ENCODE data around the gene AKAIN1.

AKAIN1 gene

DNA sequence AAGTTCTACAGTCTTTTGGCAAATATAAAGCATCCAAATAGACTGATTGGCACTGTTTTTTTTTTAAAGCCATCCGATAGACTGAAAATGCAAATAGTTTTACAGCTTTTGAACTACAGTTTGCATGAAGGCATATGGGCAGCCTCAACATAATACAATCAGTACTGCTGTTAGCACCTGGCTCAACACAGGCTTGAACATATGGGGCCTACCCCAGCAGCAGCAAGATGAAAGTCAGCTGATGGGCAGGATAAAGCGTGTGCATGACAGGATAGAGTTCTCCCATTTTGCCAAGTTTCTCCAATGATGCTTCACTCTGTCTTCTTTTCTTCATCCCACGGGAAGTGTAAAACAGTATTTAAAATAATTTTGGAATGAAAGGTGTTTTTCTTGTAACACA lies 1.3 kb upstream of the AKAIN1 start:
- TF ChIP-seq, protein P1, sequence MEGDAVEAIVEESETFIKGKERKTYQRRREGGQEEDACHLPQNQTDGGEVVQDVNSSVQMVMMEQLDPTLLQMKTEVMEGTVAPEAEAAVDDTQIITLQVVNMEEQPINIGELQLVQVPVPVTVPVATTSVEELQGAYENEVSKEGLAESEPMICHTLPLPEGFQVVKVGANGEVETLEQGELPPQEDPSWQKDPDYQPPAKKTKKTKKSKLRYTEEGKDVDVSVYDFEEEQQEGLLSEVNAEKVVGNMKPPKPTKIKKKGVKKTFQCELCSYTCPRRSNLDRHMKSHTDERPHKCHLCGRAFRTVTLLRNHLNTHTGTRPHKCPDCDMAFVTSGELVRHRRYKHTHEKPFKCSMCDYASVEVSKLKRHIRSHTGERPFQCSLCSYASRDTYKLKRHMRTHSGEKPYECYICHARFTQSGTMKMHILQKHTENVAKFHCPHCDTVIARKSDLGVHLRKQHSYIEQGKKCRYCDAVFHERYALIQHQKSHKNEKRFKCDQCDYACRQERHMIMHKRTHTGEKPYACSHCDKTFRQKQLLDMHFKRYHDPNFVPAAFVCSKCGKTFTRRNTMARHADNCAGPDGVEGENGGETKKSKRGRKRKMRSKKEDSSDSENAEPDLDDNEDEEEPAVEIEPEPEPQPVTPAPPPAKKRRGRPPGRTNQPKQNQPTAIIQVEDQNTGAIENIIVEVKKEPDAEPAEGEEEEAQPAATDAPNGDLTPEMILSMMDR (IDR thresholded peaks at IDR 0.05; ENCODE audit: low read depth, low read length) = no peak
- TF ChIP-seq EZH2phosphoT487 (IDR thresholded peaks at IDR 0.05; ENCODE audit: low read depth) = no peak
- Histone ChIP-seq H3K4me2 (ENCODE audit: low read length) (no peak overlapping the region), H4K20me1 (ENCODE audit: insufficient read depth, low read length) (no peaks in the 10 kb centered on the region)

DNA sequence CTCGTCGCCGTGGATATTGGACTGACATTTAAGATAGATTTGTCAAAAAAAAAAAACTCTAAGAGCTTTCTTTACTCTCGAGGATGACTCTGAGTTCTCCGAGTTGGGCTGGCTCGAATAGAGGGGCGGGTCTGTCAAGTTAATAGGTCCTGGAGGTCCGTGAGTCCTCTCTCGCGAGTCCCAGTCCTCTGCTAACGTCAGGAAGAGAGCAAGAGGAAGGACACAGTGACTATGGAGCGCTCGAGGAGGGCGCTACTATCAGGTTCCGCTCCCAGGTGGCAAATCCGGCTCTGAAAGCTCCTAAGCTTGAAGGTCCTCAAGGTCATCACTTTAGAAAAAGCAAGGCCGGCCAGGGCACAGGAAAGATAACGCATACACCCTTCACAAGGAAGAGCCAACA lies 404 bp upstream of the AKAIN1 start:
- TF ChIP-seq, protein P1 (IDR thresholded peaks at IDR 0.05; ENCODE audit: low read depth, low read length) = no peak
- TF ChIP-seq EZH2phosphoT487 (IDR thresholded peaks at IDR 0.05; ENCODE audit: low read depth) = no peak
- no peaks in the 10 kb centered on the region for H3K27me3 ChIP-seq (ENCODE audit: low read depth, low read length)
- no peak overlapping the region for H3K4me3 ChIP-seq (ENCODE audit: low read length)
- no peak overlapping the region for H3K4me2 ChIP-seq (ENCODE audit: low read length)
- H3K79me2 ChIP-seq (ENCODE audit: low read length) = no peaks in the 10 kb centered on the region
- no peaks in the 10 kb centered on the region for H3K9me3 ChIP-seq (ENCODE audit: insufficient read depth, low read length)
- no peak overlapping the region for H2AFZ ChIP-seq (ENCODE audit: low read depth, low read length)
- H3K27ac ChIP-seq (ENCODE audit: low read length) = no peak overlapping the region
- H3K4me1 ChIP-seq (ENCODE audit: low read length) = no peaks in the 10 kb centered on the region
- no peak overlapping the region for H3K9ac ChIP-seq (ENCODE audit: low read length)
- H4K20me1 ChIP-seq (ENCODE audit: insufficient read depth, low read length) = no peaks in the 10 kb centered on the region
- H3K36me3 ChIP-seq (replicated peaks; ENCODE audit: low read depth, low read length) = no peaks in the 10 kb centered on the region

More for the DNA sequence above, 1.3 kb upstream of the AKAIN1 start:
- Histone ChIP-seq H3K27ac (ENCODE audit: low read length) (no peak overlapping the region), H3K9ac (ENCODE audit: low read length) (no peak overlapping the region), H3K4me1 (ENCODE audit: low read length) (no peaks in the 10 kb centered on the region), H3K9me3 (ENCODE audit: insufficient read depth, low read length) (no peaks in the 10 kb centered on the region), H3K79me2 (ENCODE audit: low read length) (no peaks in the 10 kb centered on the region), H3K4me3 (ENCODE audit: low read length) (no peak overlapping the region), H3K36me3 (replicated peaks; ENCODE audit: low read depth, low read length) (no peaks in the 10 kb centered on the region), H3K27me3 (ENCODE audit: low read depth, low read length) (no peaks in the 10 kb centered on the region), H2AFZ (ENCODE audit: low read depth, low read length) (no peak overlapping the region)

DNA sequence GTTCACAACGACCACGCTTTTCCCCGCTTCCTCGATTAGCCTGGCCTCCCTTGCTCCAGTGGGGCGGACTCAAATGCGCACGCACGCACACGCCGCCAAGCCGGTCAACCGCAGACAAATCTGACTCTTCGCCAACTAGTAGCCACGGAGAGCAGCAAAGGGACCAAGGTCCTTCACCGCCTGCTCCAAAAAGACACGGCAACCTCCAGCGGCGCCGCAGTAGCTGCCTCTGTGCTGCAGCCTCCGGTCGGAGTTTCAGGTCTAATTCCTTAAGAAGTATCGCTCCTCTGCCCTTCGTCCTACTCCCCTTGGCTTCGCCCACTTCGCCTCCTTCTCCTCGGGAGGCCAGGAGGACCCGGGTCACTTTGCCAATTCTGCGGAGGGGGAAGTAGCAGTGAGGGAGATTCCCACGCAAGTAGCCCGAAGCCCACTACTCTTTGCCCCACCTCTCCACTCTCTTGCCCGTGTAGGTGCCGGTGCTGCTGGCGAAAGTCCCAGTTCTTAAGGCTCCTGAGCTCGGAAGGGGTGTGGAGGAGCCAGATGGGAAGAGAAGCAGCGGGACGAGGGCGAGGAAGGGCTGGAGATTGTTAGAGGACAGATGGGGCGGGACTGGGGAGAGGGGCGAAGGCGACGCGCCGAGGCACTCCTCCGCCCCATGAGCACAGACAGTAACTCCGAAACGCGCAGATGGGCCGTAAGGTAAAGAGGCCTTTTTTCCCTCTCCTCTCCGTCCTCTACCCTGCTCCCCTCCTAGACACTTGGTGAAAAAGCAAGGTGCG lies 615 bp downstream of the AKAIN1 start:
- no peaks in the 10 kb centered on the region for H3K9me3 ChIP-seq (ENCODE audit: insufficient read depth, low read length)
- no peaks in the 10 kb centered on the region for H3K36me3 ChIP-seq (replicated peaks; ENCODE audit: low read depth, low read length)
- no peak overlapping the region for H3K27ac ChIP-seq (ENCODE audit: low read length)
- no peak for TF ChIP-seq EZH2phosphoT487 (IDR thresholded peaks at IDR 0.05; ENCODE audit: low read depth)
- TF ChIP-seq, protein P1 (IDR thresholded peaks at IDR 0.05; ENCODE audit: low read depth, low read length) = no peak
- H2AFZ ChIP-seq (ENCODE audit: low read depth, low read length) = no peak overlapping the region
- H3K9ac ChIP-seq (ENCODE audit: low read length) = no peak overlapping the region
- H3K4me2 ChIP-seq (ENCODE audit: low read length) = no peak overlapping the region
- H3K4me3 ChIP-seq (ENCODE audit: low read length) = no peak overlapping the region
- no peaks in the 10 kb centered on the region for H3K4me1 ChIP-seq (ENCODE audit: low read length)
- H3K79me2 ChIP-seq (ENCODE audit: low read length) = no peaks in the 10 kb centered on the region
- no peaks in the 10 kb centered on the region for H3K27me3 ChIP-seq (ENCODE audit: low read depth, low read length)
- H4K20me1 ChIP-seq (ENCODE audit: insufficient read depth, low read length) = no peaks in the 10 kb centered on the region

DNA sequence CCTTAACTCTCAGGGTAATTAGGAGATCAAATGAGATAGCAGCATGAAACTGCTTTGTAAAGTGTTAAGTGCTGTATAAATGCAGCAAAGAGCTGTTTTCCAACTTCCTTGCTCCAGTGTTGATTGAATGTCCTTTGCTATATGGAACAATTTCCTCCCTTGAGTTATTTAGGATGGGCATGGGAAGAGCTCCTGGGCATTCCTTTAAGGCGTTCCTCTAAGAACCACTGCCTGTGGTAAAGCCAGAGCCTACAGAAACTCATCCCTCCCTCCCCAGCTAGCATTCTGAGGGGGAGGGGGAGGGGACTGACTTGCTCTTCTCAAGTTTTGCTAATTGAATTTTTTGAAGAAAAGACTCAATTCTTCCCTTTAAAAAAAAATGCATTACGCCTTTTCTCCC lies 1.4 kb downstream of the AKAIN1 start:
- H3K4me2 ChIP-seq (ENCODE audit: low read length) = no peak overlapping the region
- H3K79me2 ChIP-seq (ENCODE audit: low read length) = no peaks in the 10 kb centered on the region
- H3K27ac ChIP-seq (ENCODE audit: low read length) = no peak overlapping the region
- no peak overlapping the region for H3K9ac ChIP-seq (ENCODE audit: low read length)
- H3K4me1 ChIP-seq (ENCODE audit: low read length) = no peaks in the 10 kb centered on the region
- H3K4me3 ChIP-seq (ENCODE audit: low read length) = no peak overlapping the region
- H3K9me3 ChIP-seq (ENCODE audit: insufficient read depth, low read length) = no peaks in the 10 kb centered on the region
- H3K27me3 ChIP-seq (ENCODE audit: low read depth, low read length) = no peaks in the 10 kb centered on the region
- H2AFZ ChIP-seq (ENCODE audit: low read depth, low read length) = no peak overlapping the region
- no peak for TF ChIP-seq EZH2phosphoT487 (IDR thresholded peaks at IDR 0.05; ENCODE audit: low read depth)
- TF ChIP-seq, protein P1 (IDR thresholded peaks at IDR 0.05; ENCODE audit: low read depth, low read length) = no peak
- no peaks in the 10 kb centered on the region for H3K36me3 ChIP-seq (replicated peaks; ENCODE audit: low read depth, low read length)
- H4K20me1 ChIP-seq (ENCODE audit: insufficient read depth, low read length) = no peaks in the 10 kb centered on the region

Measured in OCI-LY3 (cell line).